HG03025 (cell line): Measurements from ENCODE around the gene ZNF518A.
"Not testable (repeated sequence)": the region's sequence is repeated elsewhere in the genome, so short reads cannot be mapped to it uniquely, and the experiment has no call there.

Source experiments
- ATAC-seq: cut with Tn5 transposase; IDR thresholded peaks from one replicate; pipeline ENCODE4 v1.9.1; 2021; ENCODE audit warnings: mild to moderate bottlenecking, moderate library complexity; ENCODE audit not compliant: unreplicated experiment, low FRiP score

ZNF518A gene

DNA sequence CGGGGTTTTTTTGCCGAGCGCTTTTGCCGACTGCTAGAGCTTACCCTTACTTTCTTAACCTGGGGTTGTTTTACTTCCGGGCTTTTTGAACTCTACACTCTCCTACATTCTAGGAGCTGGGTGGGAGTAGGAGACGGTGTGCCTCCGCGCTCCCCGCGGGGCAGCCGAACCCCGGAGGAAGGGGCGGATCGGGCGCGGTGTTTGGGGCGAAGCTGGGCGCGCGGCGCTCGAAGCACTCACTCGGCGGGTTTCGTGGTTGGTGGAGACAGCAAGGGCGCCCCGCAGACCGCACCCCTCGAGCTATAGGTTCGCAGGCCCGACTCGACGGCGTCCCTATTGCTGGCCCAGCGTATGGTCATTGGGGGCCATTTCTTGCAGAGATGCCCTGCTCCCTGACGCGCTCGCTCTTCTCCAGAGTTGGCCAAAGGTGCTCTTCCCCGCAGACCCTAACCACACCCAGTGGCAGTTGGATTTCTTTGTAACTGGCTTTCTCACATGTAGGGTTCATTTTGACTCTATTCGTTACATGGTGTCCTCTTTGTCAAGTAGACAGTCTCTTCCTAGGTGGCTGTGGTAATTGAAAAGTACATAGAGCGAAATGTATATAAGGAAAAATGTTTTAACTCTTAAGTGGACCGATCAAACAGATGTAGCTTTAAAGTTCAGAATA is 364 bp downstream of the ZNF518A start:
- peak; percentile 59 for ATAC-seq

DNA sequence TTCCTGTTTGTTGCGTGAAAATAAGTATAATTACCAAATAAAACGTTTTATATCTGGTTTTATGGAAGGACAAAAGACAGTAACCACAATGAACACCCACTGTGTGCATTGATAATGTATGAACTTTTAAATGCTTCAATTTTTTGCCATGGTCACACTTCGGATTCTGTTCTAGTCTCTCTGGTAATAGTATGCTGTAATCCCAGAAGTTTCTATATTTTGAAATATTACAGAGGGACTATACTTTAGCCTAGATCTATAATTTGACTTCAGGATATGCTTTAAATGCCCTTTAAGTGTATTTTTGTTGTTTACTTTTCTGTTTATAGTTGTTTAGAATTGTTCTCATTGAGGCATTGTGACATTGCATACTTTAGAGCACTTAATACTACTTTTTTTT is 1.5 kb downstream of the ZNF518A start:
- ATAC-seq, result no peak

DNA sequence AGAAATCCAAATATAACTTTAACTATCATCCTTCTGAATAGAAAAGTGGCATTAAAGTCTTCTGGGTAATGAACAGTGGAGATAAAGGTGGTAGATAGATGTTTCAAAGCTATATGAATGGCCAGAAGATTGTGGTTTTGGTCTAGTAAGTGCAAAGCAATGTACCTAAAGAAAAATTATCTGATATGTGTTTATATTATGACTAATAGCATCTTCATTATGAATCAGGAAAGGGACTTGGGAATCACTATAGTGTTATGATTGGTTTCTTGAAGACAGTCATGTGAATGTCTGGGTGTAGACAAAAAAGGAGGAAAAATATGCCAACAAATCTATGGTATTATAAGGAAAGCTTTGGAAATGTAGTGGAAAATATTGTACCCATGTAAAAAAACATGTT is 3.0 kb downstream of the ZNF518A start:
- no peak for ATAC-seq

GRCh38 chr10:96136810-96137209 is 6.7 kb downstream of the ZNF518A start:
- no peak for ATAC-seq

DNA sequence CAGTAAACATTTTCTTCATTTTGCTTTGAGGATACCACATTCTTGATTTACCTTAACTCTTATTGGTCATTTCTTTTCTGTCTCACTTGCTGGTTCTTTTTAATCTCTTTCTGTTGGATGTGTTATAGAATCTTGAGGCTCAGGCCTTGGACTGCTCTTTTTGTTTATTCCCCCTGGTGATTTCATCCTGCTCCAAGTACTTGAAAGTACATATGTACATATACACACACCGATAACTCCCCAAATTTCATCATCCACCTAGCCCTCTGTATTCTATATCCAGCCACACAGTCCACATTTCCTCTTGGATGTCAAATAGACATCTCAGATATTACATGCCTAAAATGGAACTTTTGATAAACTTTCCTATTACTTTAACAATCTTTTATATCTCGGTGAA is 7.5 kb downstream of the ZNF518A start:
- ATAC-seq, result no peak

DNA sequence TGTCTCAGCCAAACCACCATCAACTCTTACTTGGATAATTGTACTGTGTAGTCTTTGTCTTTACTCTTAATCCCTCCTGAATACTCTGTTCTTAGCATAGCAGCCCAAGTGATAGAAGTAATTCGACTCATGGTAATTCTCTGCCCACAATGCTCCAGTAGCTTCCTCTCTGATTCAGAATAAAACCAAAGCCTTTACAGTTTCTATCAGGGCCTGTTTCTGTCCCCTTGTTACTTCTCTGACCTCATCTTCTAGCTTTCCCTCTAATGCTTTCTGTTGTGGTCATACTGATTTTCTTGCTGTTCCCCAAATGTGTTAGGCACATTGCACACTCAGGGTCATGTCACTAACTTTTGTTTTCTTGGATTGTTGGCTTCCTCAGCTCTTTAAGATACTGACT is 8.0 kb downstream of the ZNF518A start:
- peak; percentile 92 for ATAC-seq

- ATAC-seq, result no peak
These were observed 22.3 kb downstream of the ZNF518A start for GRCh38 chr10:96152437-96152836.

DNA sequence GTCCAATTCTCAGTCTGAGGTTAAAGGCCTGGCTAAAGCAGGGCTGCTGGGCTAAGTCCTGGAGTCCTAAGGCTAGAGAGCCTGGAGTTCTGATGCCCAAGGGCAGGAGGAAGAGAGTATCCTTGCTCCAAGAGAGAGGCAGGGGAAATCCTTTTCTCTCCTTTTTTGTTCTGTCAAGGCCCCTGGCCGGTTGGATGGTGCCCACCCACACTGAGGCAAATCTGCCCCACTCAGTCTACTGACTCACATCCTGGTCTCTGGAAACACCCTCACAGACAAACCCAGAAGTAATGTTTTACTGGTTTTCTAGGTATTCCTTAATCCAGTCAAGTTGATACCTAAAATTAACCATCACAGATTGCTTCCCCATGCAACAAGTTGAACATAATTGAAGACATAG is 23.0 kb downstream of the ZNF518A start:
- no peak for ATAC-seq

DNA sequence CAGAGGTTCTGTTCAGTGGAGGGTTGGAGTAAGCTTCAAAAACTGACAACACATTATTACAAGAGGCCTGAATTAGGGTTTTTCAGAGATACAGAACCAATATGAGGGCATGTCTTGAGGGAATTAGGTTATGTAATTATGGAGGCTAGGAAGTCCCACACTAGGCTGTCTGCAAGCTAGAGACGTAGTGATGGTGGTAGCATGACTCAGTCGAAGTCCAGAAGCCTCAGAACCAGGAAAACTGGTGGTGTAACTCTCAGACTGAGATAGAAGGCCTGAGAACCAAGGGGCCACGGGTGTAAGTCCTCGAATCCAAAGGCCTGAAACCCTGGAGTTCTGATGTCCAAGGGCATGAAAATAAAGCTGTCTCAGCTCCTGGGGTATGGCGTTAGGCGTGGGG is 35.6 kb downstream of the ZNF518A start:
- ATAC-seq, result no peak

DNA sequence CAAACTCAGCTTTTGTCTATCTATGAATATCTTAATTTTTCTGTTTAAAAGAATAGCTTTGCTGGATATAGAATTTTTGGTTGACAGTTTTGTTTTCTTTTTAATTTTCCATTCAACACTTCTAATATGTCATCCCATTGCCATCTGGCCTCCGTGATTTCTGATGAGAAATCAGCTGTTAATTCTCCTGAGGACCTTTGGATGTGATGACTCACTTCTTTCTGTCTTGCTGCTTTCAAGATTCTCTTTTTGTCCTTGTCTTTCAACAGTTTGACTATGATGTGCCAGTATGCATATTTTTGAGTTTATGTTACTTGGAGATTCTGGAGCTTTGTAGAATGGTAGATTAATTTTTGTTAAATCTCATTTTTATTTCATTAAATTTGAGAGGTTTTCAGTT is 38.4 kb downstream of the ZNF518A start:
- ATAC-seq, result no peak

DNA sequence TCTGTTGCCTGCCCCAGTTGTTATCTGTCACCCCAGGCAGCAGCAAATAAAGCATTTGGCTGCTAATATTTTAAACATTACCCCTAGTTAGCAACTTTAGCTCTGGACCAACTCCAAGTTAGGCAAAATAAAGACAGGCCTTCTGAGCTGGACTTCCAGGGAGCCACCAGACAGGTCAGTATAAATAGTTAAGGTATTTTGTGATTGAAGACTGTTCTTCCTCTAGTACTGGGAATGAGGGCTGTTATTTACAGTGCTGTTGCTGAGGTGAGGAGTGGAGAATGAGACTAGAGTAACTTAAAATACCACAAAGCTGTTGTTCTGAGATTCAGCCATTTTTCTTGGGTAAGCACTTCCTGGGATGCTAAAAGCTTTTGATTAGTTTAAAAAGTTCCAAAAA is 40.1 kb downstream of the ZNF518A start:
- ATAC-seq, result no peak

- no peak for ATAC-seq
These were observed 42.6 kb downstream of the ZNF518A start for GRCh38 chr10:96172666-96173065.

DNA sequence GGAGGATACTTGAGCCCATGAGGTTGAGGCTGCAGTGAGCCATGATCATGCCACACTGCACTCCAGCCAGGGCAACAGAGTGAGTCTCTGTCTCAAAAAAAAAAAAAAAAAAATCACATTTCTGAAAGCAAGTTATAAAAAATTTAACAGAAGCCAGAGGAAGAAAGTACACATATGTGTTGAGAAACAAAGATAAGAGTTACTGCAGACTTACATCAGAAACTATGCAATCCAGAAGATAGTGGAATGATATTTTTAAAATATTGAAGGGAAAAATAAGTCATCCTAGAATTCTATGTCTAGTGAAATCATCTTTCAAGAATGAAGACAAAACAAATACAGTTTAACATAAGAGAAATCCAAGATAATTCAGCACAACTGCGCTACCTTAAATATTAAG is 46.9 kb downstream of the ZNF518A start:
- ATAC-seq, result no peak

DNA sequence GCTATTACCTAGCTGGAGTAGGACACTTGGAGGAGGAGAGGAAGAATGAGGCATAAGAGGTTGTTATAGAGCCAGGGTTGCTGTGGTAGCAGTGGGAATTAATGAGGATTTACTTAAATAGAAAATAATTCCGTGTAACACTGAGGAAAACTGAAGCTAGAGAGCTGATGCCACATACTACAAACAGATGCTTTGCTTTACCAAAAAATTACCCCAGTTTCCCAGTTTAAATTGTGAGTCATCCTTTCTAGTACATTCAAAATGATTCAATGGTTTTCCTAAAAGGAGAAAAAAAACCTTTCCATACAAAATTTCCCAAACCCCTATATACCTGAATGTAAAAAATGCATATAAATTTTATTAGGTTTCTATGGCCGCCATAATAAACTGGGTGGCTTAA is 58.3 kb downstream of the ZNF518A start:
- ATAC-seq, result no peak

DNA sequence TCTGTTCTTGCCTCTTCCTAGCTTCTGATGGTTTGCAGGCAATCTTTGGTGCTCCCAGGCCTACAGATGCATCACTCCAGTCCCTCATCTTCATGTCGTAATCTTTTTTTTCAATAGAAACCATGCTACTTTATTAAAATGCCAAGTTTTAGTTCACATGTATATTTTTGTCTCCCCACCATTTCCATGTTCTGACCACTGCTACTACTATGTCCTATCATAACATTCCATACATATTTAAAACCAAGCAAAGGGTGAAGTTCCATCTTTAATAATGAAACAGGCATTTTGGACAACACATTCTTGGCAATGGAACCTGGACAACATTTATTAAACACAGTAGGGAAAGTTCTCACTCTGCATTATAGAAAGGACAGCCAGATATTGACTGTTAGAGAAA is 58.8 kb downstream of the ZNF518A start:
- ATAC-seq, result no peak

DNA sequence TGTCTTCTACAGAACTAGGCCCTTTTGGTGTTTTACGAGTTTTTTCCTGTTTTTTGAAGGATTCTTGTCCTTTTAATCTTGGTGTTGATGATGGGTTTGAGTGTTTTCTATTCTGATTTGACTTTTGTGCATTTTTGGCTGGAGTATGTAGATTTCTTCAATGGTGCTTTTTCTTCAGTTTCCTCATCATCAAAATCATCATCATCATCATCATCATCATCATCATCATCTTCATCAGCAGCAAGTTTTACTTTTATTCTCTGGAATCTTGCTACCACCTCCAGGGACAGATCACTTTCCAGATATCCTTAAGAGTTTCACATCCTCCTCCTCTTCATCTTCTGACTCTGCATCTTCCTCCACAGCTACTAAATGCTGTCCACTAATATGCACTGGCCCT is 59.4 kb downstream of the ZNF518A start:
- ATAC-seq, result not testable (repeated sequence)

DNA sequence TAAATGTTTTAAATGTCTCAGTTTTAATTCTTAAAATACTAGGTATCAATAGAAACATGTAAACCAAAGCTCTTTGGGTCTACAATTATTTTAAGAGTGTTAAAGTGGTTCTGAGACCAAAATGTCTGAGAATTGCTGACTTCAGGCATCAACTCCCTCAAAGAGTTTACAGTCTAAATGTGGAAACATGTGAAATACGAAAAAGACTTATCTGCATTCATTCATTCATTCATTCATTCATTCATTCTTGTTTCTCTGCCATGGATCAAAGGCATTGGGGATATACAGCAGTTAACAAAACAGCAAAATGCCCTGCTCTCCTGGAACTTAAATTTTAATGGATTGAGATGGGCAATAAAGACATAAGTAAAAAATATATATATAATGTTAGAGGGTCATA is 71.4 kb downstream of the ZNF518A start:
- ATAC-seq, result no peak

- no peak for ATAC-seq
These were observed 75.5 kb downstream of the ZNF518A start for GRCh38 chr10:96205580-96205979.

GRCh38 chr10:96208271-96208670 is 78.2 kb downstream of the ZNF518A start:
- peak; percentile 54 for ATAC-seq

GRCh38 chr10:96208946-96209345 is 78.8 kb downstream of the ZNF518A start:
- ATAC-seq, result no peak

- no peak for ATAC-seq
These were observed 81.7 kb downstream of the ZNF518A start for GRCh38 chr10:96211764-96212163.

DNA sequence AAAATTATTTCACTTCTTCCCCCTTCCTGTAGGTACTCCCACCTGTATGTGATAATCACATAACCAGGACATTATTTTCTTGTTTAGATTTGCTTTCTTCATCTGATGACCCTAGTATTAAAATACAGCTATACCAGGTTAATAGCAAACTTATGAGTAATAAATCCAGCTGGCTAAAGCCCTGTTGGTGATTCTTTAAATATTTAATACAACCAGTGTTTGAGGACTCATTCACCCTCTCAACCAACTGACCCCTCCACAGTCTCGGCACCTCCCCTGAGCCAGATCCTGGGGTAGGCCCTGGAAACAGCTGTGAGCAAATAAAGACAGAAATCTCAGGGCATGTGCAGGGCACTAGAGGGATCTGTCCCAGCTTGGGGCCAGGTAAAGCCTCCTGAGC is 82.8 kb downstream of the ZNF518A start:
- ATAC-seq, result no peak
